ENCODE data around the gene PIGBOS1.

- TF ChIP-seq CTCF (conservative IDR thresholded peaks at IDR 0.05; ENCODE audit: low read depth, low read length) = no peak
- TF ChIP-seq EZH2 (IDR thresholded peaks at IDR 0.05; ENCODE audit: borderline replicate concordance, low read depth, low read length, poor library complexity, severe bottlenecking) = no peak
Observed at GRCh38 chr15:55283379-55284147, 35.4 kb downstream of the PIGBOS1 start.
